HG03060 (cell line): Measurements from ENCODE around the gene OR1M1.

Experiments
- ATAC-seq: cut with Tn5 transposase; IDR thresholded peaks from one replicate; pipeline ENCODE4 v1.9.1; 2021; ENCODE audit warnings: low read depth, moderate number of reproducible peaks; ENCODE audit not compliant: unreplicated experiment

The OR1M1 gene

DNA sequence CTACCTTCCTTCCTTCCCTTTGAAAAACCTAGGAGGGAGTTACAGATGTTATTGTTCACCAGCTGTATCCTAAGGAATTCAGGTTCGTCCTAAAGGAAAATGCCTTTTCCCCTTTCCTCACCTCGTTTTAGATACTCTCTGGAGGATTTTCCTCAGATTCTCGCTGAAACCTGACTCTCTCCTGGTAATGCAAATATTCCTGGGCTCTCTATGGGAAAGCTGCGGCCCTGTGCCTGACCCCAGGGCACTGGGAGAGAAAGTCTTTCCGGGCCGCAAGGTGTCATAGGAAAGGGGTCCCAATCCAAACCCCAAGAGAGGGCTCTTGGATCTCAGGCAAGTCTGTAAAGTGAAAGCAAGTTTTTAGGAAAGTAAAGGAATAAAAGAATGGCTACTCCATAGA is 13.1 kb upstream of the OR1M1 start:
- no peak for ATAC-seq

DNA sequence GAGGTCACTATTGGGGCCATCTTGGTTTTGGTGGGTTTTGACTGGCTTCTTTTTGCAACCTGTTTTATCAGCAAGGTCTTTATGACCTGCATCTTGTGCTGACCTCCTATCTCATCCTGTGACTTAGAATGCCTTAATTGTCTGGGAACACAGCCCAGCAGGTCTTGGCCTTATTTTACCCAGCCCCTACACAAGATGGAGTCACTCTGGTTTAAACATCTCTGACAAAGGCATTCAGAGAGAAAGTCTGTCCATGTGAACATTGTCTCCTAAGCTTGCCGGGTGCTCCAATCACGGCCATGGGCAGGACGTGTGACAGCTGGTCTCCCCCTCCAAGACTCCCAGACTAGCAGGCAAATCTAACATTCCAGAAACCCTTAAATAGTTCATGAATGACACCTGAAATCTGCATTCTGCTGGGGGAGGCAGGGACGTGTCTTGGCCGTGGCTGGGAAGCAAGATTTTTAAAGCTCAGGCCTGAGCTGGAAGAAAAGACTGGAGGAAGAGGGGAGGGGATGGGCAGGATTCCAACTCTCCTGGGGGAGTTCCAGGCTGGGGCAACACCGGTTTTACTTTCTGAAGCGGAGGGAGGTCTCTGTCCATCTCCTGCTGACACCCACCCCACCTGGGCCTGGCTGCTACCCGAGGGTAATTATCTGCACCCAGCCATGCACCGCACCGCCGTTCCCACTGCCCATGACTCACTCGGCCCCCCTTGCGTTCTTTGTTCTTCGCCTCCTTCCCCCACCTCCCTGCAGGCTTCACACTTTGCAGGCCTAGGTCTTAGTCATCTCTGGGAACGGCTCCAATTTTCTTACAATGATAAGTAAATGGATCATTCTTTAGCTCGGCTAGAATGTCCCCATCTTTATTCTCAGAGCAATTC is 11.6 kb upstream of the OR1M1 start:
- ATAC-seq, result no peak

DNA sequence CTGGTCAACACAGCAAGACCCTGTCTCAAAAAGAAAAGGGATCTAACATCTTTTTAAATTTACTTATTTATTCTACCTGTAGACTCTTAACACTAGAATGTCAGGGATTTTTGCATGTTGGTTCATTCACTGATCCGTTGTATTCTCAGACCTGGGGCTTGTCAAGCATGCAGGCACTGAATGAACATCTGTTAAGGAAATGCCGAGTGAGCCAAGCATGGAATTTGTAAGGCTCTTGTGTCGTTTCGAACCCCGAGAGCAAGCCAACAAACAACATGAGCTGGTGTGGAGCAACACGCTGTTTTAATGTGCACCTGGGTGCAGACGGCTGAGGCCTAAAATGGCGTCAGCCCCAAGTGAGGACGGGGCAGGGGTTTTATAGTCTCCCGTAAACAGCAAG is 10.0 kb upstream of the OR1M1 start:
- ATAC-seq, result no peak

DNA sequence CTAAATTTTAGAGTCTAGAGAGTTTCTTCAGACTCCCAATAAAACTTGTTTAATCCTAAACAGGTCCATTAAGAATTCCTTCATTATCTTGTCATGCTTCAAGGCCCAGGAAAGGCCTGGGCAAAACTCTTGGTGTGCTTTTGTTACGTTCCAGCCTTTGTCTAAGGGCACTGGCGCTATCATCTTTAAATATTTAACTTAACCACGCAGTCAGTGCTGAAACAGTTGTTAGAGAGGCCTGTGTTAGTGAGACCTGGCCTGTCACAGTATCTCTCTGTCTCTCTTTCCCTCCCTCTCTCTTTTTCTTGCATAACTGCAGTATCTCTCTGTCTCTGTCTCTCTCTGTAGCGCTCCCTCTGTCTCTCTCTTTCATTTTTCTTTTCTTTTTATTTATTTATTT is 8.2 kb upstream of the OR1M1 start:
- no peak for ATAC-seq

DNA sequence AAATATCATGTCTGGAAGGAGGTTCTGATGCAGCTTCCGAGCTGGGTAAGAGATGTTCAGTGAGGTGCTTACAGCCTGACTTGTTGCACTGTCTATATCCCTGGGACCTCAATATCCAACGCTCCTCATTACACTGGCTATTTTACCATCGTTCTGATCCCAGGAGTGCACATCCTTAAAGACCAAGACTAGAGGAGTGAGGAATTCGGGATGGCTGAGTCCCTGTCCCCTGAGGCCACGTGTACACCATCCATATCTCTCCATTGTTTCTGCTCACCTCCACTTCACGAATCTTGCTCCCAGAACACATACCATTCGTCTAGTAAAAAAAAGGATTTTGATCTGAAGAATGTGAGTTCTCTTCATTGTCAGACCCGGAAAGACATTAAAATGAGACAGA is 20.5 kb downstream of the OR1M1 start, which contains the start of gene OR7G2:
TSS of gene OR7G2 (minus strand) at position 101 of the 400 bp plus-strand sequence. CDS start 4,232 bp downstream, outside the sequence.
- ATAC-seq, result no peak

DNA sequence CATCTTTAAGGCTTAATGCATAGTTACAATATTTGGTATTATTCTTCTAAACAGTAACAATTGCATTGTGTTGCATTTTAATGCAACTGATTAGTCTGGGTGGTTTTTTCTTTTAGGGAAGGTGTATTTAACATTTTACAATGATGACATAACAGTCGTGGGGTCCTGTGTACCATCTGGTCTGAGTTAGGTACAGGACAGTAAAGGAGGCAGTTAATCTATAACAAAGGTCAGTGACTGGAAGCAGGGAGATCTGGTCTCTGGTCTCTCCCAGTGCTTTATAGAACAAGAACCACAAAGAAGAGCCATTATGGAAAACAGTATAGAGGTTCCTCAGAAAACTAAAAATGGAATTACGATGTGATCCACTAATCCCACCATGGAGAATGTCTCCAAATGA is 23.1 kb downstream of the OR1M1 start:
- no peak for ATAC-seq

DNA sequence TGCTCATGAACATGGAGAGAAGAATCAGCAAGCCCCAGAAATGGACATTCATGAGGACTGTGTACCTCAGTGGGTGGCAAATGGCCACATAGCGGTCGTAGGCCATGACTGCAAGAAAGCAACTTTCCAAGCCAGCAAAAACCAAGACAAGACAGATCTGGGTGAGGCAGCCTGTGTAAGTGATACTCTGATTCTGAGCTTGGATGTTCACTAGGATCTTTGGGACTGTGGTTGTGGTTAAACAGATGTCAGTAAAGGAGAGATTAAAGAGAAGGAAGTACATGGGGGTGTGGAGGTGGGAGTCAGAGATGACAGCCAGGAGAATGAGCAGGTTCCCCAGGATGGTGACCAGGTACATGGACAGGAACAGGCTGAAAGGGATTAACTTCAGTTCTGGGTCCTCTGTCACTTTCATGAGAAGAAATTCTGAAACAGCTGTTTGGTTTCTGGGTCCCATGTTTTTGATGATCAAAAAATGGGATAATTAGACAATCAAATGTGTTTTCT is 28.5 kb downstream of the OR1M1 start, which contains the start of gene OR7G1:
TSS of gene OR7G1 (minus strand) at position 457 of the 507 bp plus-strand sequence. CDS start at position 457, 0 bp downstream.
- ATAC-seq, result no peak

DNA sequence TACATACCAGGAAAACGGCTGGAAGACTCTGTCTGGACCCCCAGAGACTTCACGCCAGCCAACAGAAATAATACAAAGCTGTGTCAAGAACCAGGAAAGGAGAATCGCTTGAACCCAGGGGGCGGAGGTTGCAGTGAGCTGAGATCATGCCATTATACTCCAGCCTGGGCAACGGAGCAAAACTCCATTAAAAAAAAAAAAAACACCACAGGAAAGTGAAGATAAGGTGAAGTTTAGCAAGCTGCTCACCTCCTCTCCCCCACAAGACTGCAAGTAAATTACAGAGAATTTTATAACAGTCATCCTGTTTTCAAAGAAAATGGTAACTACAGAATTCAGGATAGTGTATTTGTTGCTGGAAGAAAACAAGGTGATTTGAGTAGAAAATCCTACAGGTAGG is 29.7 kb downstream of the OR1M1 start:
- ATAC-seq, result no peak

DNA sequence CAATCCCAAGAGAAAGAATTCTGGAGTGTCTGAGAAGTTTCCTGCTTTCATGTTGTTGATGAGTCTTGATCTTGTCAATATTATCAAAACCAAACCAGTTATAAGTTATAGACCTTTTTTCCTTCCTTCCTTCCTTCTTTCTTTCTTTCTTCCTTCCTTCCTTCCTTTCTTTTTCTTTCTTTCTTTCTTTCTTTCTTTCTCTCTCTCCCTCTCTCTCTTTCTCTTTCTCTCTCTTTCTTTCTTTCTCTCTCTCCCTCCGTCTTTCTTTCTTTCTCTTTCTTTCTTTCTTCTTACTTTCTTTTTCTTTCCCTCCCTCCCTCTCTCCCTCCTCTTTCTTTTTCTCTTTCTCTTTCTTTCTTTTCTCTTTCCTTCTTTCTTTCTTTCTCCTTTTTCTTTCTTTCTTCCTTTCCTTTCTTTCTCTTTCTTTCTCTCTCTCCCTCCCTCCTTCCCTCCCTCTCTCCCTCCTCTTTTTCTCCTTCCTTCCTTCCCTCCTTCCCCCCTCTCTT is 40.1 kb downstream of the OR1M1 start, which contains the start of gene OR7G3:
TSS of gene OR7G3 (minus strand) at position 51 of the 506 bp plus-strand sequence. CDS start at position 51, 0 bp downstream.
- ATAC-seq, result no peak

DNA sequence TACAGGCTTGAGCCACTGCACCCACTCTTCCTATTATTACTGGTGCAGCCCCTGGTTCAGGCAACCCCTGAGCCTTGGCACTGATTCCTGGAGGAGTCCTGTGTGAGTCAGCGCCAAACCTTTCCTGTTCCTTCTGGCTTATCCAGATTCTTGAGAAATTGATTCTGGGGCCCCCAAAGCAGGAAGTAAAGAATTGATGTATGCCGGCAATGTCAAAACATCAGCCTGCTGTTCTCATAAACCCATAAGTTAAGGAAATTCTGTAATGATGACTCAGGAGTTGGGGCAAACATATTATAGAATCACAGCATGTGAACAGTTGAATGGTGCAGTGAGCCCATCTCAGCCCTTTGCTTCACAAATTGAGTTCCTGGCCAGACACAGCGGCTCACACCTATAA is 41.3 kb downstream of the OR1M1 start:
- ATAC-seq, result no peak

DNA sequence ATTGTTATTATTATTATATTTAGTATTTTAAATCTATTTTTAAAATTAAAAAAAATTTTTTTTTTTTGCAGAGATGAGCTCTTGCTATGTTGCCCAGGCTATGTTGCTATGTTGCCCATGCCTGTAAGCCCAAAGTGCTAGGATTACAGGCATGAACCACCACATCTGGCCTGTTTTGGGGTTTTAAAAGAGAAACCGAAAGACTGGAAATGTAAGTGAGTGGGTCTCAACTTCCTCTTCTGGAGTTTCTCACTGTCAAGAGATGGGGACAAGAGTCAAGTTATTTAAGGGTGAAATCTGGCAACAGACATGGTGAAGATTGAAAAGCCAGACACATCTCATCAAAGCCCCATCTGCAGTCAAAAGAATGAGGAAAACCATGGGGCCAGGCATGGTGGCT is 44.1 kb downstream of the OR1M1 start:
- no peak for ATAC-seq

DNA sequence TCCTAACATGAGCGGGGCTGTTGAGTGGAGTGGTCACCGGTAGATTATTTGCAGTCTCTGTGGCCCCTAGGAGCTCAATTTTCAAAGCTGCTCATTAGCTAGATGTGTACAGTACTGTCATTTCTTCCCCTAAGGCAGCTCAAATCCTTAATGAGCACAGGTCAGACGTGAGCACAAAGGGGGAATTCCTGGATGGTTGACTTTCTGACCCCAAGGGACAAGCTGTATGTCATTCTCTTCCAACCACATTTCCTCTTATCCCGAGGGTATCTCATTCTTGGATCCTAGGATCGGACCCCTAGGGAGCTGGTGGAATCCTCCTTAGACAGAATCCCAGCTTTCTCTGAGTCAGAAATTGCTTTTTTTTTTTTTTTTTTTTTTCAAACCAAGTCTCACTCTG is 45.6 kb downstream of the OR1M1 start:
- no peak for ATAC-seq

DNA sequence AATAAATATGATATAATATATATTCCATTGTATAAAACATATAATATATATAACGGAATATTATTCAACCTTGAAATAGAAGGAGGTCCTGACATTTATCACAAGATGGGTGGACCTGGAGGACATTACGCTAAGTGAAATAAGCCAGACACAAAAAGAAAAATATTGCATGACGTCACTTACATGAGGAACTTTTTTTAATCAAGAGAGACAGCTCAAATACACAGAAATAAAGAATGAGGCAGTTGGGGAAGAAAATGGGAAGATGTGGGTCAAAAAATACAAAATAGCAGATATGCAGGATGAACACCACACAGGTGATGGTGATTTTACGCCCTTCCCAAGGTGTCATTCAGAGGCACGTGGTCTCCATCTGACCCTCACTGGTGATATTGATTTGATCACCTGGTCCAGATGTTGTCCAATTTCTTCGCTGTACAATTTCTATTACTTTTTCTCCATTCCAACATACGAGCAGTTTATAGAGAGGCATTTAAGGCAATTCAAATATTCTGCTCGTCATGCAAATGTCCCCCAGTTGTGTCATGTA is 52.8 kb downstream of the OR1M1 start:
- no peak for ATAC-seq

DNA sequence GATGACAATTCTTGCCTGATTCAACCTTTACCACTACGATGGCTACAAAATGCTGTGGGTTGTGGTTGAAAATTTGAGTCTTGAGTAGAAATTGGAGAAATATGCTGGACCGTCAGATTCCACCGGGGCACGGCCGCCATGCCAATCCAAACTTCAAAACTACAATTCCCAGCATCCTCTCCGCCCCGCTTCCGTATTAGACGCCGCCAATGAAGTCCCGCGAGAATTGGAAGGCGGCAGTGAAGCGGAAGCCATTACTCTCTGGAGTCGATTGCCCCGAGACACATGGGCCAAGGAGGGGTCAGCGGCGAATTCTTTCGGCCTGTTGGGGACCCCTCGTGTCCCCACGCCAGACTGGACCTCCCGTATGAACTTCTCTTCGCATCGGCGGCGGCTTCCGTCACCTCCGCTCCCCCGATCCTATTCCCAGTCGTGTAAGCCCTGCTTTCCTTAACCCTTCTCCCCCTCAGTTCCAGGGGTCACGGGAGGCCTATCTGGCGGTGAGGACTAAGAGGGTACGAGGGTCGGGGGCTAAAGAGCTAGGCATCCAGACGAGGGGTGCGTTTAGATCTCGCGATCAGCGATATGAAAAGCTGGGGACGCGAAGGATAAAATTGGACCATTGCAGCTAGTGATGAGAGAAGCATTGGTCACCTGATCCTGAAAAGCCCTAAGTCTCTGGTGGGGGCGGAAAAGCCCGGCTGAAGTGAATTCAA is 53.5 kb downstream of the OR1M1 start, which contains the start of gene ZNF317:
TSS of gene ZNF317 (plus strand) at position 239 of the 716 bp plus-strand sequence. CDS start 15,620 bp downstream, outside the sequence.
- peak; percentile 82 for ATAC-seq

DNA sequence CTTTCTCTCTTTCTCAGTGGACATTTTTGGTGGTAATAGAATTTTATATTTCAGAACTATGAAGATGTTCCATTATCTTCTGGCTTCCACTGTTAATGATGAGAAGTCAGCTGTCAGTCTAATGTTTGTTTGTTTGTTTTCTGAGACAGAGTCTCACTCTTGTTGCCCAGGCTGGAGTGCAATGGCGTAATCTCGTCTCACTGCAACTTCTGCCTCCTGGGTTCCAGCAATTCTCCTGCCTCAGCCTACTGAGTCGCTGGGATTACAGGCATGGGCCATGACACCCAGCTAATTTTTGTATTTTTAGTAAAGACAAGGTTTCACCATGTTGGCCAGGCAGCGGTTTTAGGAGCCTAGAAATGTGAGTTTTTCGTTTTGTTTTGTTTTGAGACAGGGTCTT is 58.1 kb downstream of the OR1M1 start:
- no peak for ATAC-seq
